BE2C (cell line): ENCODE data around the gene RIC8A.
A peak's percentile ranks its signal among the peaks of the same experiment; 100 is the strongest.

ENCODE experiments used
- DNase-seq: peaks from one replicate; pipeline ENCODE4 v3.0.0-alpha.2; 2020
- H3K27me3 ChIP-seq: fragments of 250-450 bp; sonication (Bioruptor Pico); 2 replicates; pipeline ENCODE4 v1.5.1; 2020; ENCODE audit warnings: mild to moderate bottlenecking
- H3K36me3 ChIP-seq: fragments of 250-450 bp; sonication (Bioruptor Pico); 2 replicates; pipeline ENCODE4 v1.5.1; 2020; ENCODE audit warnings: mild to moderate bottlenecking
- H3K4me1 ChIP-seq: fragments of 250-450 bp; sonication (Bioruptor Pico); 2 replicates; pipeline ENCODE4 v1.5.1; 2020
- H3K4me3 ChIP-seq: 2 replicates; pipeline ENCODE4 v1.5.1; 2011; ENCODE audit warnings: low read depth, low read length
- H3K9me3 ChIP-seq: fragments of 250-450 bp; sonication (Bioruptor Pico); 2 replicates; pipeline ENCODE4 v1.5.1; 2020
- TF ChIP-seq, protein P1 (sequence below): IDR thresholded peaks from 2 replicates; pipeline ENCODE4 v1.5.1; 2012; ENCODE audit warnings: mild to moderate bottlenecking, low read depth, low read length

RIC8A gene

DNA sequence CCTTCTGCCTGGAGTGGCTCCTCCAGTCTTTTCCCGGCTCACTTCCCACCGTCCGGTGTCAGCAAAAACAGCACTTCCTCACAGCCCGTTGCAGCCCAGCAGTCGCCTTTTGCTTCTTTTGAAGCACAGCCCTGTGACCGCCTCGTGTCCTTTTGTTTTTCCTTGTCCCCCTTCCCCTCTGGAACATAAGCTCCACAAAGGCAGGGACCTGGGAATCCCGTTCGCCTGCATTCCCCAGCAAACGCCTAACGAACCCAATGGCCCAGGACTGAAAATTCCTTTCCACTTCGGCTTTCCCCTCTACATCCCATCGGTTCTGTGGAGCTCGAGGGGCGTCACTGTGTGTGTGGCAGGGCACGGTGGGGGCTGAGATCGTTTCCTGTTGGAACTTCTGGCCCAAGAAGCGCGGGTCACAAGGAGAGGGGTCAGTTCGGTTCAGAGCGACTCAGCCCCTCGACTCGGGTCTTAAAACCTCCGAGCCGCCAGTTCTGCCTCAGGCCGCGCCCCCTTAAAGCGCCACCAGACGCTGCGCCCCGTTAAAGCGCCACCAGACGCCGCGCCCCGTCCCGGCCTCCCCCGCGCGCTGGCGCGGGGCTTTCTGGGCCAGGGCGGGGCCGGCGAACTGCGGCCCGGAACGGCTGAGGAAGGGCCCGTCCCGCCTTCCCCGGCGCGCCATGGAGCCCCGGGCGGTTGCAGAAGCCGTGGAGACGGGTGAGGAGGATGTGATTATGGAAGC, 841 bp downstream of the RIC8A start:
- peak; percentile 54 for DNase-seq
- Histone ChIP-seq H3K9me3 (no peaks in the 10 kb centered on the region), H3K36me3 (peaks cover 9% of the 10 kb centered on the region), H3K4me3 (peak overlapping the region; percentile 78), H3K27me3 (no peaks in the 10 kb centered on the region), H3K4me1 (no peaks in the 10 kb centered on the region)
- TF ChIP-seq, protein P1, sequence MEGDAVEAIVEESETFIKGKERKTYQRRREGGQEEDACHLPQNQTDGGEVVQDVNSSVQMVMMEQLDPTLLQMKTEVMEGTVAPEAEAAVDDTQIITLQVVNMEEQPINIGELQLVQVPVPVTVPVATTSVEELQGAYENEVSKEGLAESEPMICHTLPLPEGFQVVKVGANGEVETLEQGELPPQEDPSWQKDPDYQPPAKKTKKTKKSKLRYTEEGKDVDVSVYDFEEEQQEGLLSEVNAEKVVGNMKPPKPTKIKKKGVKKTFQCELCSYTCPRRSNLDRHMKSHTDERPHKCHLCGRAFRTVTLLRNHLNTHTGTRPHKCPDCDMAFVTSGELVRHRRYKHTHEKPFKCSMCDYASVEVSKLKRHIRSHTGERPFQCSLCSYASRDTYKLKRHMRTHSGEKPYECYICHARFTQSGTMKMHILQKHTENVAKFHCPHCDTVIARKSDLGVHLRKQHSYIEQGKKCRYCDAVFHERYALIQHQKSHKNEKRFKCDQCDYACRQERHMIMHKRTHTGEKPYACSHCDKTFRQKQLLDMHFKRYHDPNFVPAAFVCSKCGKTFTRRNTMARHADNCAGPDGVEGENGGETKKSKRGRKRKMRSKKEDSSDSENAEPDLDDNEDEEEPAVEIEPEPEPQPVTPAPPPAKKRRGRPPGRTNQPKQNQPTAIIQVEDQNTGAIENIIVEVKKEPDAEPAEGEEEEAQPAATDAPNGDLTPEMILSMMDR = no peak

DNA sequence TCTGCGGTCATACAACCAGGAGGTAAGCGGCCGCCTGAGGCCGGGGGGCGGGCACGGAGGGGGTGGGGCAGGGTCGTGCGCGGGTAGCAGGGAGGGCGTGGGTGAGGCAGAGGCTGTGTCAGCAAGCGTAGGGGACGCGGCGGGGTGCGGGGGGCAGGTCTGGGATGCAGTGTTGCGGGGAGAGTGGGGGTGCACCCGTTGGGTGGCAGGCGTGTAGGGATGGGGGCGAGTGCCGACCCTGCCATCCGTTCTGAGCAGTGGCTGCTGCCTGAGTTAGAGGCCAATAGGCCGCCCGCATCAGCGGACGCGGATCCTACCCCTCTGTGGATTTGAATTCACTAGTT, 1.4 kb downstream of the RIC8A start:
- Histone ChIP-seq H3K4me1 (no peaks in the 10 kb centered on the region), H3K9me3 (no peaks in the 10 kb centered on the region), H3K4me3 (peak overlapping the region; percentile 78), H3K36me3 (peaks cover 9% of the 10 kb centered on the region), H3K27me3 (no peaks in the 10 kb centered on the region)
- no peak for DNase-seq
- TF ChIP-seq, protein P1 = no peak

DNA sequence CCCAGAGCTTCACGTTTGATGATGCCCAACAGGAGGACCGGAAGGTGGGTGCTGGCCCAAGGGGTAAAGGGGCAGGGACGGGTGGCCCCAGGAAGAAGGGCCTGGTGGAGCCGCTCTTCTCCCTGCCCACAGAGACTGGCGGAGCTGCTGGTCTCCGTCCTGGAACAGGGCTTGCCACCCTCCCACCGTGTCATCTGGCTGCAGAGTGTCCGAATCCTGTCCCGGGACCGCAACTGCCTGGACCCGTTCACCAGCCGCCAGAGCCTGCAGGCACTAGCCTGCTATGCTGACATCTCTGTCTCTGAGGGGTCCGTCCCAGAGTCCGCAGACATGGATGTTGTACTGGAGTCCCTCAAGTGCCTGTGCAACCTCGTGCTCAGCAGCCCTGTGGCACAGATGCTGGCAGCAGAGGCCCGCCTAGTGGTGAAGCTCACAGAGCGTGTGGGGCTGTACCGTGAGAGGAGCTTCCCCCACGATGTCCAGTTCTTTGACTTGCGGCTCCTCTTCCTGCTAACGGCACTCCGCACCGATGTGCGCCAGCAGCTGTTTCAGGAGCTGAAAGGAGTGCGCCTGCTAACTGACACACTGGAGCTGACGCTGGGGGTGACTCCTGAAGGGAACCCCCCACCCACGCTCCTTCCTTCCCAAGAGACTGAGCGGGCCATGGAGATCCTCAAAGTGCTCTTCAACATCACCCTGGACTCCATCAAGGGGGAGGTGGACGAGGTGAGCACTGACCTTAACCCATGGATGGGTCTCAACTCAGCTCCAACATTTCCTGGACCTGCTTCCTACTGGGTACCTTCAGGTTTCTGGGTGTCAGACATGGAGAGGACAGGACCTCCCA, 2.0 kb downstream of the RIC8A start:
- Histone ChIP-seq H3K4me3 (peak overlapping the region; percentile 78), H3K9me3 (no peaks in the 10 kb centered on the region), H3K4me1 (no peaks in the 10 kb centered on the region), H3K36me3 (peaks cover 9% of the 10 kb centered on the region), H3K27me3 (no peaks in the 10 kb centered on the region)
- DNase-seq = no peak
- TF ChIP-seq, protein P1 = no peak

DNA sequence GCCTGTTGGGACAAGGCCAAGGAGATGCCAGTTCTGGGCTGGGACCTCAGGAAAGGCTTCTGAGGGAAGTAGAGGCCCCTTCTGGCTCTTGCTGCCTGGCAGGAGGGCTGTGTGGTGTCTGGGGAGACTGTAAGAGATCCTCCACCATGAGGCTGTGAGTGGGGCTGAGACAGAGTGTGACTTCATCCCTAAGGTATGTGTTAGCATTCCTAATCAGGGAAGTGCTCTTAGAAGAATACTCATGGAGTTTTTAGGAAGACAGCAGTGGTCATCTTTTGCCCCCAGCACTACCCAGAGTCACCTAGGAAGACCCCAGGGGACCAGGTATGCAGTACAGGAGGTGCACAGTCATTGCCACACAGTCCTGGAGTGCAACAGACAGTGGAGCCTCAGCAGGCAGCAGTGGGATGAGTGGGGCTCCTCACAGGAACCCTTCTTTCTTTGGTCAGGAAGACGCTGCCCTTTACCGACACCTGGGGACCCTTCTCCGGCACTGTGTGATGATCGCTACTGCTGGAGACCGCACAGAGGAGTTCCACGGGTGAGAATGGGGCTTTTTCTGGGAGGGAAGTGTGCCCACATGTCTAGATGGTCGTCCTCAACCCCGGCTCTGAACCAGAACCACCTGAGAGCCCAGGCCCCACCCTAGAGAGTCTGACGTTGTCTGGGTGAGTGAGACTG, 2.8 kb downstream of the RIC8A start:
- Histone ChIP-seq H3K27me3 (no peaks in the 10 kb centered on the region), H3K4me1 (no peaks in the 10 kb centered on the region), H3K9me3 (no peaks in the 10 kb centered on the region), H3K36me3 (peaks cover 9% of the 10 kb centered on the region), H3K4me3 (no peak overlapping the region)
- DNase-seq = no peak
- TF ChIP-seq, protein P1 = no peak

DNA sequence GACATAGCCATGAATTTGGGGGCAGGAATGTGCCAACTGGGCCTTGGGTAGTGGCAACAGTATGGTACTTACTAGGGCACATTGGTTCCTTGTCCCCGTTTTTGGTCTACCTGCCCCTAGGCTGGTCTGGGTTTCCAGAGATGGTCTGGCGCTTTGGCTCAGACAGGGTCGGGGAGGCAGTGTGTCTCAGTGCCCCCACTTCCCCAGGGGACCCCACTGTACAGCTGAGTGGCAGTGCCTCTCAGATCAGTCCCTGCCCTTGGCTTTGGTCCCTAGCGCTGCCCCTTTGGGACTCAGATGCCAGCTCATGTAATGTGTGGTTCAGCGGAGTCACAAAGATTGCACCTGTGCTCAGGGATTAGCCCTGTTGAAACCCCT, 3.3 kb downstream of the RIC8A start:
- DNase-seq = no peak
- H3K4me1 ChIP-seq = no peaks in the 10 kb centered on the region
- H3K36me3 ChIP-seq = peaks cover 9% of the 10 kb centered on the region
- TF ChIP-seq, protein P1 = no peak
- H3K27me3 ChIP-seq = no peaks in the 10 kb centered on the region
- H3K9me3 ChIP-seq = no peaks in the 10 kb centered on the region
- H3K4me3 ChIP-seq = no peak overlapping the region

DNA sequence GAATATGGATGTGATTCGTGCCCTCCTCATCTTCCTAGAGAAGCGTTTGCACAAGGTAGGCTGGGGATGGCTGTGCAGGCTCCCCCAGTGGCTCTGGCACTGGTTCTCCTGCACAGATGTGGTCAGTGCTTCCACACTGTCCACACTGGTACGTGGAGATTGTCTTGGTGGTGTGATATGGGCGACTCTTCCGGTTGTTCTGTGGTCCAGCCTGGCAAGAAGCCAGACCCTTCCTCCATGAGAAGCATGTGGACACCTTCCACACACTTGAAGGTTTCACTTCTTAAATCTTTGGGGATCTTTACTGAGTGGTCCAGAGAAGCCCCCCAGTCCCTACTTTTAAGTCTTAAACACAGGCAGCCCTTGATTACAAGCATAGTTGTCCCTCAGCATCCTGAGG, 3.8 kb downstream of the RIC8A start:
- H3K27me3 ChIP-seq = no peaks in the 10 kb centered on the region
- H3K9me3 ChIP-seq = no peaks in the 10 kb centered on the region
- peaks cover 9% of the 10 kb centered on the region for H3K36me3 ChIP-seq
- TF ChIP-seq, protein P1 = no peak
- H3K4me1 ChIP-seq = no peaks in the 10 kb centered on the region
- DNase-seq = no peak
- no peak overlapping the region for H3K4me3 ChIP-seq
